K562 (cell line): ENCODE results near the gene ABCG5. TPM values are rescaled to one million over a fixed set of nuclear protein-coding genes. Genes with fewer than 3 reads are reported as not detected.

ENCODE experiments used
- CBFA2T2 ChIP-seq: fragments of 450-650 bp; conservative IDR thresholded peaks from 2 replicates; pipeline ENCODE4 v1.6.1; 2017; ENCODE audit warnings: mild to moderate bottlenecking
- CC2D1A ChIP-seq: fragments of 450-650 bp; IDR thresholded peaks from 2 replicates; pipeline ENCODE4 v1.6.1; 2017; ENCODE audit warnings: mild to moderate bottlenecking
- CHD4 ChIP-seq: fragments of 200-600 bp; sonication (generic); IDR thresholded peaks from 3 replicates; pipeline ENCODE4 v1.6.1; 2012; ENCODE audit warnings: low read depth, mild to moderate bottlenecking, mixed read lengths, low read length, inconsistent platforms; ENCODE audit not compliant: insufficient read depth, insufficient replicate concordance, poor library complexity, severe bottlenecking
- DIDO1 ChIP-seq: fragments of 450-650 bp; IDR thresholded peaks from 2 replicates; pipeline ENCODE4 v1.6.1; 2016; ENCODE audit warnings: low read depth, missing biosample characterization, missing genetic modification characterization
- JUND ChIP-seq, 2 experiments: IDR thresholded peaks; 2 replicates in 1 of 2; 3 replicates in 1 of 2; pipeline ENCODE4 v1.6.1; 2011; ENCODE audit warnings: borderline replicate concordance in 2 of 2, low read depth in 2 of 2, low read length in 2 of 2, improper control_type of control experiment in 1 of 2, missing biosample characterization in 1 of 2, missing genetic modification characterization in 1 of 2, missing genetic modification reagents in 1 of 2
- KDM1A ChIP-seq, 2 experiments: fragments of 450-650 bp; IDR thresholded peaks; 2 replicates each; pipeline ENCODE4 v1.6.1; 2016; ENCODE audit warnings: mild to moderate bottlenecking in 2 of 2
- KLF16 ChIP-seq: IDR thresholded peaks from 2 replicates; pipeline ENCODE4 v1.6.1; 2016; ENCODE audit warnings: antibody characterized with exemption
- STAT5B ChIP-seq: fragments of 250-450 bp; sonication (Bioruptor Pico); IDR thresholded peaks from 2 replicates; pipeline ENCODE4 v1.8.0; 2021; ENCODE audit warnings: mild to moderate bottlenecking, inconsistent platforms
- TCF7L2 ChIP-seq: fragments of 150-350 bp; IDR thresholded peaks from 2 replicates; pipeline ENCODE4 v1.6.1; 2016; ENCODE audit warnings: low read depth, mild to moderate bottlenecking, low read length, moderate library complexity
- polyA plus RNA-seq, 8 experiments: library from polyadenylated mRNA; depleted of rRNA in 4 of 8; stranded (reverse) in 5 of 8; unstranded in 3 of 8; fragments of >200 nt; fragmentation: Nextera tagmentation in 2 of 8; fragmentation: Illumina TruSeq in 1 of 8; extraction: Ambion mirVana in 2 of 8; extraction: Trizol in 1 of 8; gene quantifications; 2 replicates each; pipeline versions ENCODE4 v1.2.1 to v1.2.3, GENCODE V29; 2011 to 2014; ENCODE audit warnings: inconsistent platforms in 1 of 8, missing spikeins in 1 of 8
- total RNA-seq, 7 experiments: library from RNA; depleted of rRNA in 6 of 7; stranded (reverse); fragments of >200 nt in 6 of 7; fragmentation: Illumina TruSeq in 2 of 7; extraction: Trizol in 2 of 7; gene quantifications; 2 replicates each; pipeline versions ENCODE4 v1.2.1 to v1.2.3, GENCODE V29; 2011 to 2021; ENCODE audit warnings: low replicate concordance in 1 of 7
- TF ChIP-seq, protein P1 (sequence below): fragments of 250-450 bp; sonication (Bioruptor Pico); IDR thresholded peaks from 2 replicates; pipeline ENCODE4 v1.5.0; 2022; ENCODE audit warnings: mild to moderate bottlenecking

Gene ABCG5
- total and polyA plus RNA-seq, 9 of the 15 experiments (the other 6 are each of a cell fraction or from before 2014, with no cell fraction given), result 0.01 TPM; not detected in 7

DNA sequence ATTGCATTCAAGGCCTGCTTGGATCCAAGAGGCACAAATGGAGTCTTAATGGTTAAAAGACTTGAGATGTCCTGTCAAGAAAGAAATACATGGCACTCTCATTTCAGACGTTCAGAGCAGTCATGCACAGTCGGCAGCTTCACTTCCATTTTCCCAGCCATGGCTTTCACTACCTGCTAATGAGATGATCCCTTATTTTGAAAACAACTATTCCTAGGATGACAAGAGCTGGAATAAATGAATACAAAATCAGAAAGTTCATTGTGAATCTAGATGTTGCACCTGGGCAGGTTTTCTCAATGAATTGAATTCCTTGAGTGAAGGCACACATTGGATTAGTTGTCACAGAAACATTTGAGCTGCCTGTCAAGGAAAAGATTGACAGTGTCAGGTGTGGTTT lies 25.7 kb downstream of the ABCG5 start (continued):
- TF ChIP-seq CC2D1A, result no peak
- no peak for TF ChIP-seq CBFA2T2
- no peak for TF ChIP-seq STAT5B (CRISPR knock-in tag)
- no peak for TF ChIP-seq JUND (IDR thresholded peaks at IDR 0.05; ENCODE audit: borderline replicate concordance, low read depth, low read length)
- TF ChIP-seq JUND (tag; IDR thresholded peaks at IDR 0.05; ENCODE audit: borderline replicate concordance, low read depth, low read length), result no peak
- no peak for TF ChIP-seq KDM1A (IDR thresholded peaks at IDR 0.05)
- TF ChIP-seq TCF7L2, result no peak
- TF ChIP-seq DIDO1 (tag), result no peak
- TF ChIP-seq CHD4, result no peak
- no peak for TF ChIP-seq KLF16
- TF ChIP-seq, protein P1, sequence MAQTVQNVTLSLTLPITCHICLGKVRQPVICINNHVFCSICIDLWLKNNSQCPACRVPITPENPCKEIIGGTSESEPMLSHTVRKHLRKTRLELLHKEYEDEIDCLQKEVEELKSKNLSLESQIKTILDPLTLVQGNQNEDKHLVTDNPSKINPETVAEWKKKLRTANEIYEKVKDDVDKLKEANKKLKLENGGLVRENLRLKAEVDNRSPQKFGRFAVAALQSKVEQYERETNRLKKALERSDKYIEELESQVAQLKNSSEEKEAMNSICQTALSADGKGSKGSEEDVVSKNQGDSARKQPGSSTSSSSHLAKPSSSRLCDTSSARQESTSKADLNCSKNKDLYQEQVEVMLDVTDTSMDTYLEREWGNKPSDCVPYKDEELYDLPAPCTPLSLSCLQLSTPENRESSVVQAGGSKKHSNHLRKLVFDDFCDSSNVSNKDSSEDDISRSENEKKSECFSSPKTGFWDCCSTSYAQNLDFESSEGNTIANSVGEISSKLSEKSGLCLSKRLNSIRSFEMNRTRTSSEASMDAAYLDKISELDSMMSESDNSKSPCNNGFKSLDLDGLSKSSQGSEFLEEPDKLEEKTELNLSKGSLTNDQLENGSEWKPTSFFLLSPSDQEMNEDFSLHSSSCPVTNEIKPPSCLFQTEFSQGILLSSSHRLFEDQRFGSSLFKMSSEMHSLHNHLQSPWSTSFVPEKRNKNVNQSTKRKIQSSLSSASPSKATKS (CRISPR knock-in tag), result no peak
